GM12878 (cell line): ENCODE data around the gene ACSL1. TPM values are rescaled to one million over a fixed set of nuclear protein-coding genes. Genes with fewer than 3 reads are reported as not detected.

Experiments used
- ATAC-seq: fragments of 200-7000 bp; cut with Tn5 transposase; 3 replicates; pipeline ENCODE4 v1.9.1; 2020; ENCODE audit warnings: mild to moderate bottlenecking, moderate library complexity
- BruUV-seq: library from RNA; stranded (reverse); fragments of 400-500 nt; replicated peaks from 2 replicates; lab custom pipeline; 2021; lab: Mats Ljungman, UMichigan
- CTCF ChIA-PET: fragments of 300-600 bp; sonication (Branson Sonifier 250); formaldehyde crosslinking; extraction: SDS; loops from one replicate; lab custom pipeline; 2021; ENCODE audit warnings: inconsistent platforms; lab: Yijun Ruan, JAX
- POLR2A ChIA-PET: fragments of 350-600 bp; formaldehyde crosslinking; extraction: SDS; loops from one replicate; lab custom pipeline; 2021; ENCODE audit warnings: inconsistent platforms; lab: Charles Lee
- RAD21 ChIA-PET: fragments of 300-600 bp; sonication (Branson Sonifier 250); formaldehyde crosslinking; loops from one replicate; lab custom pipeline; 2023; ENCODE audit warnings: antibody characterized with exemption; ENCODE audit not compliant: unreplicated experiment; lab: Charles Lee
- SMC1A ChIA-PET: fragments of 300-600 bp; sonication (Branson Sonifier 250); formaldehyde crosslinking; loops from one replicate; lab custom pipeline; 2023; ENCODE audit not compliant: unreplicated experiment, uncharacterized antibody; lab: Charles Lee
- DNase-seq: peaks from one replicate; pipeline ENCODE4 v3.0.0-alpha.2; 2011; ENCODE audit warnings: low read depth, low spot score
- FAIRE-seq: peaks from 3 replicates; lab custom pipeline; 2011; peaks lifted over from hg19 to GRCh38; lab: Jason Lieb, UNC
- H2AFZ ChIP-seq: 2 replicates; pipeline ENCODE4 v1.6.0; 2011; ENCODE audit warnings: low read depth, low read length, control low read depth; ENCODE audit not compliant: control insufficient read depth
- H3K27ac ChIP-seq: 2 replicates; pipeline ENCODE4 v1.5.1; 2011; ENCODE audit warnings: control low read depth; ENCODE audit not compliant: control insufficient read depth, insufficient read depth
- H3K27me3 ChIP-seq, 2 experiments: replicated peaks in 1 of 2; 2 replicates each; pipeline versions ENCODE4 v1.6.0 to v1.6.1; 2011; ENCODE audit warnings: low read length in 1 of 2; ENCODE audit not compliant: control insufficient read depth in 2 of 2, insufficient read depth in 2 of 2
- H3K36me3 ChIP-seq, 2 experiments: 2 replicates each; pipeline ENCODE4 v1.5.1; 2011; ENCODE audit warnings: low read length in 1 of 2; ENCODE audit not compliant: control insufficient read depth in 2 of 2, insufficient read depth in 2 of 2
- H3K4me1 ChIP-seq: 2 replicates; pipeline ENCODE4 v1.6.1; 2011; ENCODE audit warnings: mild to moderate bottlenecking, low read length, moderate library complexity, mixed read lengths; ENCODE audit not compliant: control insufficient read depth, insufficient read depth
- H3K4me2 ChIP-seq: 2 replicates; pipeline ENCODE4 v1.6.0; 2011; ENCODE audit warnings: control low read depth; ENCODE audit not compliant: control insufficient read depth, insufficient read depth
- H3K4me3 ChIP-seq: fragments of 200-600 bp; sonication (generic); 2 replicates; pipeline ENCODE4 v1.5.1; 2016
- H3K79me2 ChIP-seq: 2 replicates; pipeline ENCODE4 v1.6.0; 2011; ENCODE audit warnings: low read length; ENCODE audit not compliant: control insufficient read depth, insufficient read depth
- H3K9ac ChIP-seq: 2 replicates; pipeline ENCODE4 v1.8.0; 2011; ENCODE audit warnings: low read length, control low read depth, mixed read lengths; ENCODE audit not compliant: control insufficient read depth, insufficient read depth
- H3K9me3 ChIP-seq: replicated peaks from 3 replicates; pipeline ENCODE4 v1.5.1; 2011; ENCODE audit warnings: mild to moderate bottlenecking, low read length; ENCODE audit not compliant: control insufficient read depth, insufficient read depth
- H4K20me1 ChIP-seq: 2 replicates; pipeline ENCODE4 v1.6.0; 2011; ENCODE audit not compliant: control insufficient read depth, insufficient read depth
- EGR1 ChIP-seq, 2 experiments: IDR thresholded peaks; 1 replicate in 1 of 2; 2 replicates in 1 of 2; pipeline ENCODE4 v1.6.1; 2011 to 2012; ENCODE audit warnings: low read depth in 2 of 2, low read length in 2 of 2, borderline replicate concordance in 1 of 2, mild to moderate bottlenecking in 1 of 2, moderate library complexity in 1 of 2
- MEF2B ChIP-seq: fragments of 450-650 bp; IDR thresholded peaks from 2 replicates; pipeline ENCODE4 v1.6.1; 2018; ENCODE audit warnings: mild to moderate bottlenecking, moderate library complexity; ENCODE audit not compliant: partially characterized antibody, poor library complexity, severe bottlenecking
- RBBP5 ChIP-seq: fragments of 200-600 bp; sonication (generic); conservative IDR thresholded peaks from 2 replicates; pipeline ENCODE4 v1.6.1; 2016
- SMAD5 ChIP-seq: IDR thresholded peaks from 2 replicates; pipeline ENCODE4 v1.6.1; 2016; ENCODE audit warnings: antibody characterized with exemption, low read depth
- SMARCA5 ChIP-seq: fragments of 450-650 bp; IDR thresholded peaks from 2 replicates; pipeline ENCODE4 v1.6.1; 2017; ENCODE audit warnings: mild to moderate bottlenecking
- WGBS: methylation state at CpG from one replicate; pipeline ENCODE4 v1.1.6; 2016; ENCODE audit warnings: low lambda C conversion rate; ENCODE audit not compliant: insufficient replicate concordance, insufficient coverage; ENCODE audit errors: missing lambda C conversion rate; 5-methylcytosine and 5-hydroxymethylcytosine counted together
- in situ Hi-C: fragments of 300-500 bp; cut with MboI; formaldehyde crosslinking; loops from 9 replicates; pipeline ENCODE4 v1.14.3; 2018; ENCODE audit warnings: mixed read lengths
- intact Hi-C: fragments of 100-400 bp; cut with micrococcal nuclease; formaldehyde crosslinking; loops from one replicate; pipeline ENCODE4 v1.14.2; 2022; ENCODE audit not compliant: unreplicated experiment
- polyA plus RNA-seq, 11 experiments: library from polyadenylated mRNA; depleted of rRNA in 4 of 11; unstranded in 6 of 11; stranded (reverse) in 5 of 11; fragments of >200 nt; fragmentation: Nextera tagmentation in 4 of 11; fragmentation: Illumina TruSeq in 1 of 11; extraction: Ambion mirVana in 4 of 11; extraction: Trizol in 1 of 11; gene quantifications; 1 replicate in 1 of 11; 2 replicates in 10 of 11; pipeline versions ENCODE4 v1.2.1 to v1.2.3, GENCODE V29; 2011 to 2016; ENCODE audit warnings: inconsistent platforms in 2 of 11, missing spikeins in 2 of 11, low read depth in 1 of 11
- total RNA-seq, 4 experiments: library from RNA; depleted of rRNA in 3 of 4; stranded (reverse); fragments of >200 nt in 3 of 4; fragmentation: Illumina TruSeq in 1 of 4; extraction: Trizol in 1 of 4; gene quantifications; 2 replicates each; pipeline versions ENCODE4 v1.2.1 to v1.2.3, GENCODE V29; 2013 to 2021
- TF ChIP-seq, protein P1 (sequence below), 3 experiments: IDR thresholded peaks in 2 of 3; conservative IDR thresholded peaks in 1 of 3; 2 replicates each; pipeline ENCODE4 v1.5.1; 2011; ENCODE audit warnings: low read depth in 3 of 3, low read length in 3 of 3, mild to moderate bottlenecking in 3 of 3, control low read depth in 2 of 3, moderate library complexity in 2 of 3, inconsistent platforms in 1 of 3, mixed read lengths in 1 of 3; ENCODE audit not compliant: control insufficient read depth in 2 of 3, insufficient read depth in 1 of 3; ENCODE audit errors: extremely low read depth in 1 of 3
- TF ChIP-seq, protein P2 (sequence below): fragments of 450-650 bp; IDR thresholded peaks from 2 replicates; pipeline ENCODE4 v1.6.1; 2017; ENCODE audit warnings: mild to moderate bottlenecking
- TF ChIP-seq, protein P3 (sequence below): fragments of 450-650 bp; conservative IDR thresholded peaks from 2 replicates; pipeline ENCODE4 v1.6.1; 2017; ENCODE audit warnings: mild to moderate bottlenecking, moderate library complexity
- TF ChIP-seq, protein P4 (sequence below): fragments of 150-350 bp; IDR thresholded peaks from 2 replicates; pipeline ENCODE4 v1.6.1; 2014; ENCODE audit warnings: mild to moderate bottlenecking, low read depth, low read length
- TF ChIP-seq, protein P5 (sequence below): IDR thresholded peaks from 2 replicates; pipeline ENCODE4 v1.6.1; 2012; ENCODE audit warnings: mild to moderate bottlenecking, low read depth, low read length

ACSL1 gene
- total and polyA plus RNA-seq, 10 of the 15 experiments (the other 5 are each of a cell fraction or from before 2014, with no cell fraction given), result 30.7 to 68.1 (median 58.7) TPM

DNA sequence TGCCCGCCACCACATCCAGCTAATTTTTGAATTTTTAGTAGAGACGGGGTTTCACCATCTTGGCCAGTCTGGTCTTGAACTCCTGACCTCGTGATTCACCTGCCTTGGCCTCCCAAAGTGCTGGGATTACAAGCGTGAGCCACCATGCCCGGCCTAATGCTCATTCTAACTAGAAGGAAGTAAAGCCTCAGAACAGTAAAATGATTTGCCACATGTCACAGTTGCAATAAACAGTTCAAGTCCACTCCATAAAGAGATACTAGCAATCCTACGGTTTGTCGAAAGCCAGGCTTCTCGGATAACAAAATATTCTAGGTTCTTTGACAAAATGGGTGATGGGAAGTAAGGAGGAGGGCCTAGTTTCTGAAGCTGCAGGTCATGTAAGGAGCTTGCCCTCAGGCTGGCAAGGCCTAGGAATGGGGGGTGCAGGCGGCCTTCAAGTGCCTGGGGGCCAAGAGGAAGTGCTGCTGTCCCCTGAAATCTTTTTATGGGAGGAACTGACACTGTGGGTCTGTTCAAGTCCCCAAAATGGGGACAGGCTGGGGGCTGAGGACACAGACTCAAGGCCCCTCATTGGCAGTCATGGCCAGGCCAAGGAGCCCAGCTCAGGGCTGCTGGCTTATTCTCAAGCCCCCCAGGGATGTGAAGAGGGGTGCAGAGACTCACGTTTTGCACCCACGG, 31.8 kb upstream of the ACSL1 start:
- Histone ChIP-seq H3K9me3 (no peaks in the 10 kb centered on the region; the same call in 2 of the 3 replicates), H3K27ac (no peak overlapping the region), H3K4me2 (no peak overlapping the region), H3K36me3 (no peaks in the 10 kb centered on the region), H3K4me3 (no peak overlapping the region), H3K27me3 (no peaks in the 10 kb centered on the region), H3K9ac (no peak overlapping the region), H3K4me1 (peaks cover 57% of the 10 kb centered on the region), H4K20me1 (no peaks in the 10 kb centered on the region), H2AFZ (no peak overlapping the region), H3K79me2 (no peaks in the 10 kb centered on the region)
- ATAC-seq (no peak), DNase-seq (no peak), FAIRE-seq (no peak)
- intact Hi-C loops (loop anchor here (10.0 kb wide), 1 partner anchor 573 kb away; no protein-coding TSS in a partner anchor), in situ Hi-C loops (no loop called here)
- SMC1A ChIA-PET, result interaction anchor here (0.8 to 1.2 kb wide), 2 partner anchors 17 to 40 kb away, joined by 3 read pairs; no protein-coding TSS in a partner anchor
- CTCF ChIA-PET, result no interaction called here
- RAD21 ChIA-PET, result interaction anchor here (1.8 kb wide), 1 partner anchor 11 kb away, joined by 6 read pairs; no protein-coding TSS in a partner anchor
- 80% methylated on average over 11 of the region's 11 CpGs for WGBS
- POLR2A ChIA-PET, result interaction anchor here (0.6 kb wide), 1 partner anchor 43 kb away, joined by 3 read pairs; no protein-coding TSS in a partner anchor
- BruUV-seq, result no TSS peak
- TF ChIP-seq, protein P1, sequence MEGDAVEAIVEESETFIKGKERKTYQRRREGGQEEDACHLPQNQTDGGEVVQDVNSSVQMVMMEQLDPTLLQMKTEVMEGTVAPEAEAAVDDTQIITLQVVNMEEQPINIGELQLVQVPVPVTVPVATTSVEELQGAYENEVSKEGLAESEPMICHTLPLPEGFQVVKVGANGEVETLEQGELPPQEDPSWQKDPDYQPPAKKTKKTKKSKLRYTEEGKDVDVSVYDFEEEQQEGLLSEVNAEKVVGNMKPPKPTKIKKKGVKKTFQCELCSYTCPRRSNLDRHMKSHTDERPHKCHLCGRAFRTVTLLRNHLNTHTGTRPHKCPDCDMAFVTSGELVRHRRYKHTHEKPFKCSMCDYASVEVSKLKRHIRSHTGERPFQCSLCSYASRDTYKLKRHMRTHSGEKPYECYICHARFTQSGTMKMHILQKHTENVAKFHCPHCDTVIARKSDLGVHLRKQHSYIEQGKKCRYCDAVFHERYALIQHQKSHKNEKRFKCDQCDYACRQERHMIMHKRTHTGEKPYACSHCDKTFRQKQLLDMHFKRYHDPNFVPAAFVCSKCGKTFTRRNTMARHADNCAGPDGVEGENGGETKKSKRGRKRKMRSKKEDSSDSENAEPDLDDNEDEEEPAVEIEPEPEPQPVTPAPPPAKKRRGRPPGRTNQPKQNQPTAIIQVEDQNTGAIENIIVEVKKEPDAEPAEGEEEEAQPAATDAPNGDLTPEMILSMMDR (IDR thresholded peaks at IDR 0.05 in 2 of 3, conservative IDR thresholded peaks at IDR 0.05 in 1 of 3; ENCODE audit: control insufficient read depth in 2 of 3, extremely low read depth in 1 of 3, insufficient read depth in 1 of 3, low read depth in 3 of 3, low read length in 3 of 3), result no peak
- TF ChIP-seq, protein P2, sequence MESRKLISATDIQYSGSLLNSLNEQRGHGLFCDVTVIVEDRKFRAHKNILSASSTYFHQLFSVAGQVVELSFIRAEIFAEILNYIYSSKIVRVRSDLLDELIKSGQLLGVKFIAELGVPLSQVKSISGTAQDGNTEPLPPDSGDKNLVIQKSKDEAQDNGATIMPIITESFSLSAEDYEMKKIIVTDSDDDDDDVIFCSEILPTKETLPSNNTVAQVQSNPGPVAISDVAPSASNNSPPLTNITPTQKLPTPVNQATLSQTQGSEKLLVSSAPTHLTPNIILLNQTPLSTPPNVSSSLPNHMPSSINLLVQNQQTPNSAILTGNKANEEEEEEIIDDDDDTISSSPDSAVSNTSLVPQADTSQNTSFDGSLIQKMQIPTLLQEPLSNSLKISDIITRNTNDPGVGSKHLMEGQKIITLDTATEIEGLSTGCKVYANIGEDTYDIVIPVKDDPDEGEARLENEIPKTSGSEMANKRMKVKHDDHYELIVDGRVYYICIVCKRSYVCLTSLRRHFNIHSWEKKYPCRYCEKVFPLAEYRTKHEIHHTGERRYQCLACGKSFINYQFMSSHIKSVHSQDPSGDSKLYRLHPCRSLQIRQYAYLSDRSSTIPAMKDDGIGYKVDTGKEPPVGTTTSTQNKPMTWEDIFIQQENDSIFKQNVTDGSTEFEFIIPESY, result no peak
- TF ChIP-seq, protein P3, sequence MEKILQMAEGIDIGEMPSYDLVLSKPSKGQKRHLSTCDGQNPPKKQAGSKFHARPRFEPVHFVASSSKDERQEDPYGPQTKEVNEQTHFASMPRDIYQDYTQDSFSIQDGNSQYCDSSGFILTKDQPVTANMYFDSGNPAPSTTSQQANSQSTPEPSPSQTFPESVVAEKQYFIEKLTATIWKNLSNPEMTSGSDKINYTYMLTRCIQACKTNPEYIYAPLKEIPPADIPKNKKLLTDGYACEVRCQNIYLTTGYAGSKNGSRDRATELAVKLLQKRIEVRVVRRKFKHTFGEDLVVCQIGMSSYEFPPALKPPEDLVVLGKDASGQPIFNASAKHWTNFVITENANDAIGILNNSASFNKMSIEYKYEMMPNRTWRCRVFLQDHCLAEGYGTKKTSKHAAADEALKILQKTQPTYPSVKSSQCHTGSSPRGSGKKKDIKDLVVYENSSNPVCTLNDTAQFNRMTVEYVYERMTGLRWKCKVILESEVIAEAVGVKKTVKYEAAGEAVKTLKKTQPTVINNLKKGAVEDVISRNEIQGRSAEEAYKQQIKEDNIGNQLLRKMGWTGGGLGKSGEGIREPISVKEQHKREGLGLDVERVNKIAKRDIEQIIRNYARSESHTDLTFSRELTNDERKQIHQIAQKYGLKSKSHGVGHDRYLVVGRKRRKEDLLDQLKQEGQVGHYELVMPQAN, result no peak
- no peak for TF ChIP-seq EGR1 (IDR thresholded peaks at IDR 0.05; ENCODE audit: borderline replicate concordance in 1 of 2, low read depth in 2 of 2, low read length in 2 of 2)
- no peak for TF ChIP-seq RBBP5
- TF ChIP-seq, protein P4, sequence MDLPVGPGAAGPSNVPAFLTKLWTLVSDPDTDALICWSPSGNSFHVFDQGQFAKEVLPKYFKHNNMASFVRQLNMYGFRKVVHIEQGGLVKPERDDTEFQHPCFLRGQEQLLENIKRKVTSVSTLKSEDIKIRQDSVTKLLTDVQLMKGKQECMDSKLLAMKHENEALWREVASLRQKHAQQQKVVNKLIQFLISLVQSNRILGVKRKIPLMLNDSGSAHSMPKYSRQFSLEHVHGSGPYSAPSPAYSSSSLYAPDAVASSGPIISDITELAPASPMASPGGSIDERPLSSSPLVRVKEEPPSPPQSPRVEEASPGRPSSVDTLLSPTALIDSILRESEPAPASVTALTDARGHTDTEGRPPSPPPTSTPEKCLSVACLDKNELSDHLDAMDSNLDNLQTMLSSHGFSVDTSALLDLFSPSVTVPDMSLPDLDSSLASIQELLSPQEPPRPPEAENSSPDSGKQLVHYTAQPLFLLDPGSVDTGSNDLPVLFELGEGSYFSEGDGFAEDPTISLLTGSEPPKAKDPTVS, result no peak
- TF ChIP-seq, protein P5, sequence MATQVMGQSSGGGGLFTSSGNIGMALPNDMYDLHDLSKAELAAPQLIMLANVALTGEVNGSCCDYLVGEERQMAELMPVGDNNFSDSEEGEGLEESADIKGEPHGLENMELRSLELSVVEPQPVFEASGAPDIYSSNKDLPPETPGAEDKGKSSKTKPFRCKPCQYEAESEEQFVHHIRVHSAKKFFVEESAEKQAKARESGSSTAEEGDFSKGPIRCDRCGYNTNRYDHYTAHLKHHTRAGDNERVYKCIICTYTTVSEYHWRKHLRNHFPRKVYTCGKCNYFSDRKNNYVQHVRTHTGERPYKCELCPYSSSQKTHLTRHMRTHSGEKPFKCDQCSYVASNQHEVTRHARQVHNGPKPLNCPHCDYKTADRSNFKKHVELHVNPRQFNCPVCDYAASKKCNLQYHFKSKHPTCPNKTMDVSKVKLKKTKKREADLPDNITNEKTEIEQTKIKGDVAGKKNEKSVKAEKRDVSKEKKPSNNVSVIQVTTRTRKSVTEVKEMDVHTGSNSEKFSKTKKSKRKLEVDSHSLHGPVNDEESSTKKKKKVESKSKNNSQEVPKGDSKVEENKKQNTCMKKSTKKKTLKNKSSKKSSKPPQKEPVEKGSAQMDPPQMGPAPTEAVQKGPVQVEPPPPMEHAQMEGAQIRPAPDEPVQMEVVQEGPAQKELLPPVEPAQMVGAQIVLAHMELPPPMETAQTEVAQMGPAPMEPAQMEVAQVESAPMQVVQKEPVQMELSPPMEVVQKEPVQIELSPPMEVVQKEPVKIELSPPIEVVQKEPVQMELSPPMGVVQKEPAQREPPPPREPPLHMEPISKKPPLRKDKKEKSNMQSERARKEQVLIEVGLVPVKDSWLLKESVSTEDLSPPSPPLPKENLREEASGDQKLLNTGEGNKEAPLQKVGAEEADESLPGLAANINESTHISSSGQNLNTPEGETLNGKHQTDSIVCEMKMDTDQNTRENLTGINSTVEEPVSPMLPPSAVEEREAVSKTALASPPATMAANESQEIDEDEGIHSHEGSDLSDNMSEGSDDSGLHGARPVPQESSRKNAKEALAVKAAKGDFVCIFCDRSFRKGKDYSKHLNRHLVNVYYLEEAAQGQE, result no peak
- TF ChIP-seq MEF2B, result no peak
- TF ChIP-seq SMAD5, result no peak
- TF ChIP-seq SMARCA5, result no peak
